Stimulated activated naive CD8-positive, alpha-beta T cell treated with anti-CD3 and anti-CD28 coated beads, Interleukin-15, Interleukin-2, amounts not matched to agents 100 U/mL and 50 U/mL, for 24 hours (primary cell): Measurements from ENCODE around the gene MGP.

Experiments
- ATAC-seq: fragments of 150-1000 bp; cut with Tn5 transposase; one replicate; pipeline ENCODE4 v1.10.0; 2021
- DNase-seq: peaks from one replicate; pipeline ENCODE4 v3.0.0; 2021

MGP gene

DNA sequence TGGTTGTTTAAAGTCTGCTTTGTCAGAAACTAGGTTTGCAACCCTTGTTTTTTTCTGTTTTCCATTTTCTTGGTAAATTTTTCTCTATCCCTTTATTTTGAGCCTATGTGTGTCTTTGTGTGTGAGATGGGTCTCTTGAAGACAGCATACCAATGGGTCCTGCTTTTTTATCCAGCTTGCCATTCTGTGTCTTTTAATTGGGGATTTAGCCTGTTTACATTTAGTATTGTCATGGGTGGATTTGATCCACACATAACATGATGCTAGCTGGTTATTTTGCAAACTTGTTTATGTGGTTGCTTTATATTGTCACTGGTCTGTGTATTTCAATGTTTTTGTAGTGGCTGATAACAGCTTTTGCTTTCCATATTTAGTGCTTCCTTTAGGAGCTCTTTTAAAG is 25.2 kb downstream of the MGP start:
- DNase-seq (no peak), ATAC-seq (no peak)

DNA sequence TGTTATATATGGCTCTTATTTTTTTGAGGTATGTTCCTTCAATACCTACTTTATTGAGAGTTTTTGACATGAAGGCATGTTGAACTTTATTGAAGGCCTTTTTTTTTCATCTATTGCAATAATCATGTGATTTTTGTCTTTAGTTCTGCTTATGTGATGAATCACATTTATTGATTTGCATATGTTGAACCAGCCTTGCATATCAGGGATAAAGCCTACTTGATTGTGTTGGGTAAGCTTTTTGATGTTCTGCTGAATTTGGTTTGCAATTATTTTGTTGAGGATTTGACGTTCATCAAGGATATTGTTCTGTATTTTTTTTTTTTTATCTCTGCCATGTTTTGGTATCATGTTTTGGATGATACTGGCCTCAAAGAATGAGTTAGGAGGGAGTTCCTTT is 27.1 kb downstream of the MGP start:
- ATAC-seq: no peak
- no peak for DNase-seq

DNA sequence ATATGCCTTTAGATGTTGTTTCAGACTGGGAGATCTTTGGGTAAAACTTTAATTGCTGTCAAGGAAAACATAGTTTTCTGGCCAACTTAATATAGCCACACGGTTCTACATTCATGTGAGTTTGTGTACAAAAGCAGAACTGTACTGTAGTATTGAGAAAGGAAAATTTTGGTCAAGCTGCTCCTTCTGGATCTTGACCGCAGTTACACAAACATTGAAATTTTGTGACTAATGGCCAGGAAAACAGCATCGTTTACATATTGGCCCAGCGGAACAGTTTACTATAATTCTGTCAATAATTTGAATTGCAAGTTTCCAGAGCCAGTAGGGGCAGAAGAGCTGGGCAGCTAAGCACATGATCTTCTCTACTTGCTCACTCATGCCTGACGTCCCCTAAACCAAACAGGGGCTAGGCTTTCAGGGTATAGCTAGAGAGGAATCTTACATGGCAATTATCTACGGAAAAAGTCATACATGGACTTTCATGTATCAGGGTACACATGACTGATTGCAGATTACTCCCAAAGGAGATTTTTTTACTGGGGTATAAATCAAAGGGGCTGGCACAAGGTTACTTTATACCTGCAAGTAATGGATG is 31.0 kb downstream of the MGP start:
- ATAC-seq: no peak

DNA sequence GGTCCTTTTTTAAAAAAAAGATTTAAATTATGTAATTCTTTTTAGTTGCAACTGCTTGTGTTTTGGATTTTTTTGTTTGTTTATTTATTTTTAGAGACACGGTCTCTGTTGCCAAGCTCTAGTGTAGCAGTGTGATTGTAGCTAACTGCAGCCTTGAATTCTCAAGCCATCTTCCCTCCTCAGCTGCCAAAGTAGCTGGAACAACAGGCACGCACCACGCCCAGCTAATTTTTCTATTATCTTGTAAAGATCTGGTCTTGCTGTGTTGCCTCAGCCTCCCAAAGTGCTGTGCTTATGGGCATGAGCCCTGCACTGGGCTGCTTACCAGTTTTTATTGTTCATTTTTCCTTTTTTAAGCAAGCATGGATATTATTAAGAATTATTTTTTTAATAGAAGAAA is 31.7 kb downstream of the MGP start:
- no peak for ATAC-seq
- no peak for DNase-seq

More for the DNA sequence above, 31.0 kb downstream of the MGP start:
- no peak for DNase-seq

DNA sequence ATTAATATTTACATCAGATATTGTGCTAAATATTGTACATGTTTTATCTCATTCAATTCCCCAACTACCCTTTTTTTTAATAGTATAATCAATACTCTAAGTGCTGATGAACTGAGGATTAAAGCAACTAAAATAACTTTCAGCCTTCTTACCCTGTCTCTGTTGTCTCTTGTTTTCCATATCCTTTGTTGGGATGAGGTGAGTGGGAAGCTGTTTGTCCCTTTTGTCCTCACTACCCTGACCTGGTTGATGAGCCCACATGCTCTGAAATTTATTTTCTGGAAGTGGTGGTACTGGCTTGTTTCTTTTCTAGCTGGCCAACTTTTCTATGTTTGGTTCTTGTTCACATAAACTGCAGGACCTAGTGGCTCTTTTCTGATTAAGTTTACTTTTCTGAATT is 32.8 kb downstream of the MGP start:
- no peak for DNase-seq
- ATAC-seq: no peak

DNA sequence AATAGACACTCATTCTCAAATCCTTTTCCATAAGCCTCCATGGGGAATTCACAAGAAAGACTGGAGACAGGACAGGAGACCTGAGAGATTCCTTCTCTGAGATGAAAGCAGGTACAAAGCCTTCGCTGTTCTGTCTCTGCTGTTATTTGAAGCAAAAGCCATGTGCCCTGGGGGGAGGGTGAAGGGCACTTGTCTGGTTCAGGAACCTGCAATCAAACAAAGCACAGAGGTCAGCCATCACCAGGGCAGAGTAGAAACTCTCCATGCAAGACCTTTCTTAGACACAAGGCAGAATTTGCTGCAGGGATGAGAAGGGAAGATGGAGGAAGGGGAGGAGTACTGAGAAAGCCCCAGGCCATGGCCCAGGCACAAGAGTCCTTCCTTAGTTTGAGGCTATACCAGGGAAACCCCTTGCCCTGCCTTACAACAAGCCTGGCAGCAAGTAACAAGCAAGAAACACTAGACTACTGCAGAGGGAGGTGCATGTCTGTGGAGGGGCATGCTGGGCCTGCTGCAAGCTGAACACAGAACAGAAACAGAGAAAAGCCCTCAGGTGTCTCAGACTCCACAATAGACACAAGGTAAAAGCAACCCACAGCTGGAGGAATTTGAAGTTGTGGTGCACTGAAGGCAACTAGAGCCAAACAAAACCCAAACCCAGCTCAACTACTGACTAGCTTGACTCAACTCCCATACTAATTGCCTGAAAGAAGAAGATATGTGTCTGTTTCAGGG is 34.6 kb downstream of the MGP start:
- ATAC-seq (no peak), DNase-seq (no peak)

DNA sequence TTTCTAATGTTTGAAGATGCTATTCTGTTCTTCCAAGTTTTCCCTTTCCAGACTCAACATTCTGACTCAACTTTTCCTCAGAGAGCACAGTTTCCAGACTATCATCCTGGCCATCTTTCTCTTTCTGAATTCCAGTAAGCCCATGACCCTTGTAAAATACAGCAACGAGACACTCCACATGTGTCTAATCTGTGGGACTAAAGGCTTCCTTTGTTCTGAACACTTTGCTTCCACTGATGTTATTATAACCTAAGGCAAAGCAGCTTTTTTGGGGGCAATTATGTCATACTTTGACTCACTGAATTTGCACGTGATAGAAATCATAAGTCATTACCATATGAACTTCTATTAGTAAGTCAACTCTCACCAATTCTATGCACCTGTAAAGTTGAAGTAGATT is 36.0 kb downstream of the MGP start:
- no peak for DNase-seq
- no peak for ATAC-seq

DNA sequence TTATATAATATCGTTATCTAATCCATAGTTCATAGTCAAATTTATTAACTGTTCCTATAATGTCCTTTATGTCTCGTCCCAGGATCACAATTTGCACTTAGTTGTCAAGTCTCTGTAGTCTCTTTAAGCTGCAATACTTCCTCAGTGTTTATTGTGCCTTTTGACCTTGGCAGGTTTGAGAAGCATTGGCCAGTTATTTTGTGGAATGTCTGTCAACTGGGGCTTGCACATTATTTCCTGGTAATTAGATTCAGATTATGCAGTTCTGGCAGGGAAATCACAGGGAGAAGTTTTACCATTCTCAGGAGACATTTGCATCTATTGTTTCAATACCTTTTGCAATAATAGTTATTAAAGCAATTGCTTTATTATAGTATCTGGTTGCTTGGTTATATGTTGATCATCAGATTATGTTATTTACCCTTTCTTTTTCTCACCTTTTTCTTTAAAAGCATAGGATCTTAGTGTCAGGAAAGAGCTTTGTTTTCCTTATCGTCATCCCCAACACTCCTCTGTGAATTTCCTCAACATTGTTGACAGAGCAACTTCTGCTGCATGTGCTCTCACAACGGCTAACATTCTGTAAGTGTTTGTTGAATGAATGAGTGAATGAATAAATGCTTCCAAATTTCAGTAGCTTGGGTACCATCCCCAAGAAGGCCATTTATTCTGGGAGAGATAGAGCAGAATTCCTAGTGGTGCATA is 38.6 kb downstream of the MGP start:
- no peak for DNase-seq
- no peak for ATAC-seq

DNA sequence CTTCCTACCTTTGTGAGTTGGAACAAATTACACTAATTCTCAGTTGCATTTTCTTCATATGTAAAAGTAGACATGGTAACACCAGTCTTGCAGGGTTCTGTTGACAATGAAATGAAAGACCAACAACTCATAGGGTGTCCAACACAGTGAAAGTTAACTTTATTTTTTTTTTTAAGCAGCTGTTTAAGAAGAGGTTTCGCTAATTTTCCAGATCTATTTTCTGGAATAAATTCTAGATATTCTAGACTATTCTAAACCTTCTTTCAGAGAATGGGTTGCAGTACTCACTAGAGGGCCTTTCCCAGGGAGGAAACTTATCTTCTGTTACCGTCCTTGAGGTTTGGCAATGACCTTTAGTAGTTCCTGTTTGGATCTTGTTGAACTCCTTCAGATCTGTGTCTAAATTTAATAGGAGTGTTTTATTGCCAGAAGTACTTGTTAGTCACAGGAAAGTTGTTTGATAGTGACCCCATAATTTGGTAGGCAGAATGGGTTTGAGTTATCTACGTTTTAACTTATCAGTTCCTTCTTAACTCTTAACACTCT is 39.5 kb downstream of the MGP start:
- ATAC-seq (peak; percentile 32), DNase-seq (no peak)

DNA sequence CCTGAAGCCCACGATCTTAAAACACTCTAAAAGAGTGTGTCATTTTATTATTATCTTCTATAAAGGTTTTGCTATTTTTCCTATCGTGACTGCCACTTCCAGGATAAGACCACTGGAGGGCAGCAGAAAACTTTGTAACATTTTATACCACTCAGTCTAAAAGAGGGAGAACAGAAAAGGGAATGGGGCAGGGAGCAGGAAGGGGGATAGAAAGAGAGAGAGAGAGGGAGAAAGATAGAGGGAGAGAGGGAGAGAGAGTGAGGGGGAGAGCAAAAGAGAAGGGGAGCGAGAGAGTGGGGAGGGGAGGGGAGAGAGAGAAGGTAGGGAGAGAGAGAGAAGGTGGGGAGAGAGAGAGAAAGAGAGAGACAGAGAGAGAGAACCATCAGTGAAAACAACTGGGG is 40.3 kb downstream of the MGP start:
- ATAC-seq: peak; percentile 72

DNA sequence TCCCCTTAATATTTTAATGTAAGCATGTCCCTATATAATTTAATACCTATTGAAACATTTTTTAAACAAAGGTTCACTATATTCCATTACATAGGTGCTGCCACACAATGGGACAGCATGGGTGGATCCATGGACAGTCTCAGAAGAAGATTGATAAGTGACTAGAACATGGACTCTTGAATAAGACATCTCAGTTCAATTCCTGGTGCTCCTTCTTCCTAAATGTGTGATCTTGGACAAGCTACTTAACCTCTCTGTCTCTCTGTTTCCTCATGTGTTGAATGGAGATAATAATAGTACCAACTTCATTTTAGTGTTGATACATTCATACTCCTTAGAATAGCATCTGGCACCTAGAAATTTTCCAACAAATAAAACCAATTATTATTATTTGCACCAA is 41.3 kb downstream of the MGP start:
- ATAC-seq: no peak
- no peak for DNase-seq

More for the DNA sequence above, 40.3 kb downstream of the MGP start:
- DNase-seq: peak; percentile 32

DNA sequence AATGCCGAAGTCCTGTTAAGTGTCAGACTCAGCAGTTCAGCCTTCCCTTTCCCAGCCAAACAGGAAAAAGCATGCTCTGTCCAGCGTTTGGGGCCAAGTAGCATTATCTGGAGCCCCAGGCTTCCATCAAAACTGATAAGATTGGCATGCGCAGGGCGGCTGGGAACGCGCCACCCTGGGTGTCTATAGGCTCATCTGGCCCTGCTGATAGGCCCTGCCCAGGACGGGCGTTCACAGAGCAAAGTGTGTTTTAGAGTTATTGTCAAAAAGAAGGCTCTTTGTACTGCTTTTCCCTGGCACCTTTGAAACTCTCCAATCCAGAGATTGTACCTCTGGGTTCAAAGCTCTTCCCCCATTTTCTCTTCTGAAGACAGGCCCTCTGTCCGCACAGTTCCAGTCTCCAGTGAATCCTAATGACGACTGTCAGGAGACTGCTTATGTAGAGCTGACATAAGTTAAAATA is 42.2 kb downstream of the MGP start, which contains the start of gene ART4:
Gene ART4, minus strand, starts transcription at position 102 of the 463 bp plus-strand sequence. CDS start 413 bp downstream, outside the sequence.
- ATAC-seq (no peak), DNase-seq (no peak)

DNA sequence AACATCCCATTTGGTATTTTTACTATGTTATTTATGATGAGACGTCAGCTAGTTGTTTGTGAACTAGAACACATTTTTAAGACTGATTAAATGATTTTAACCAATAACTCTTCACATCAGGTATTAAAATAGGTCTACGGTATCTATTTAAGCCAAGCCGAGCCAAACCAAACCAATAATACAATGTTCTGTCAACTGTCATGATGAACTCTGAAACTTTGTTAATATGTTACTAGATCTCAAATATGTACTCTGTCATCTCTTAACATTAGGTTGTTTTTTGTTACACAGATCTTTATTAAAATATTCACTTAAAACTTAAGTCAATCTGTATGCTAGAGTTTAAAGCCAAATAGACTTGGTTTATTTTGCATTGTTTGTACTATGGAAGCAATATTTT is 43.3 kb downstream of the MGP start:
- no peak for ATAC-seq

DNA sequence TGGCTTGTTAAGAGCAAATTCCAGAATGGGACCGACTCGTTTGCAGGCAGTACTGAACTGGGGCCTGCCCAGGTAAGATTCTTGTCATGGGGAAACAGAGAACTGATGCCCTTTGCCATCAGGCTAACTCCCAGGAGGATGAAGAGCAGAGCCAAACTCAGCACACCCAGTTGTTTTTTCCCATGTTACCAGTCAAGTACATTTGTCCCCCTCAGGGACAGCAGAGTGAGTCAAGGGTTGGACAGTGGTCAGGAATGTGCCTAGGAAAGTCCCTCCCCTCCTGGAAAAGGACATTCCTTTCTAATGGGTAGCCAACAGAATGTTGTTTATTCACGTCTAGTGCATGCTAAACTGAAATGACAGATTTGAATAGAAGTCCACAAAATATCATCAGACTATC is 43.9 kb downstream of the MGP start:
- no peak for ATAC-seq
- DNase-seq: no peak

More for the DNA sequence above, 43.3 kb downstream of the MGP start:
- DNase-seq: no peak

DNA sequence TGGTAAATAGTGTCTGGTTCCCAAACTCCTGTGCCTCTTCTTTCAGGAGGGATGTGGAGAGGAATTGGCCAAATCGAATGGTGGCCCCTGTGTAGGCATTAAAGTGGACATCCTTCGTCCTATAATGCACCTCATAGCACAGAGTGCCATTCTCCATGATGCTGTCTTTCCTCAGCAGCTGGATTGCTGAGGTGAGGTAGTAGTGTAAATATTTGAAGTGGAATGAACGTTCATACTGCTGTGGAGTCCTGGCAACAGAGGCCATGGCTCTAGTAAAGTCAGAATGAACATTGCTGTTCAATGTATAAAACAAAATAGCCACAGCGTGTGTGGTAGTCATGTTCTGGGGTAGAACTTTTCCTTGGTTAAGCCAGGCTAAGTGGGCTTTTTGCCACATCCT is 45.0 kb downstream of the MGP start:
- no peak for ATAC-seq
- no peak for DNase-seq

DNA sequence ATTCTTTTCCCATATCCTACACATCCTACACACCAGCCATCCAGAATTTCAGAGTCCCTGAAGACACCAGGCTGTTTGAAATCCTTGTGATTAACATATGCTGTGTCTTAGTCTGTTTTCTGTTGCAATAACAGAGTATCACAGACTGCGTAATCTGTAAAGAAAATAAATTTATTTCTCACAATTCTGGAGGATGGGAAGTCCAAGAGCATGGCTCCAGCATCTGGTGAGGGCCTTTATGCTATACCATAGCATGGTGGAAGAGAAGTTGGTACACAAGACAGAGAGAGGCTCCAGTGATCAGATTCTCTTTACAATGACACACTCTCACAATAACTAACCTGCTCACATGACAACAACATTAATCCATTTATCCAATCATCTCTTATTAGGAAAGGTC is 46.4 kb downstream of the MGP start:
- DNase-seq: no peak
- ATAC-seq: no peak

DNA sequence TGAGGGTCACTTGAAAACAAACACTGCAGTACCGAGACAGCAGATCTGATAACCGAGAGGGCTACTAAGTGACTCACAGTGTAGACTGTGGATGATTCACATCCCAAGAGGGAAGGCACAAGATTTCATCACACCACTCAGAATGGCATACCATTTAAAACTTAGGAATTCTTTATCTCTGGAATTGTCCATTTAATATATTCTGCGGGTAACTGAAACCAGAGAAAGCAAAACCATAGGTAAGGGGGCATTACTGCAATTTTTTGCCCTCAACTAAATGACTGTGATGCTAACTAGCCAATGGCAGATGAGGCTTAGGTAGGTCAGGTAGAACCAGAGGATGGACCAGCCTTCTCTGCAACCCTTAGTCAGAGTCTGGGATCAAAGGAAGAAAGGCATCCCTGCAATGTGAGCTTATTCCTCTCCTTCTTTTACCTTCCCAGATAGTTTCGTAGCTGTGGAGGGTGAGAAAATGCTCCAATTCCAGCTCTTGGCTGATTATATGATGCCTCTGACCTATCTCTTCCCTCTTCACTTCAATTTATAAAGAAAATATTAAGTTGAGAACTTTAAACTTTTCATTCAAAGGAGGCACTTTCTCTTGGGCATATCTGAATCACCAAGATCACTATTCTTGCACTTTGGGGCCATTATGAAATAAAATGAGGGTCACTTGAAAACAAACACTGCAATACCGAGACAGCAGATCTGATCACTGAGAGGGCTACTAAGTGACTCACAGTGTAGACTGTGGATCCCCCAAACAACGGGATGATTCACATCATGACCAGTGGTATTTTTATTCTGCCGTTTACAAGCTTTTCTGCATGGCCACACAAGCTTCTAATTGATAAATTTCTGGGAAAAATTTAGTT is 49.1 kb downstream of the MGP start:
- ATAC-seq: no peak

DNA sequence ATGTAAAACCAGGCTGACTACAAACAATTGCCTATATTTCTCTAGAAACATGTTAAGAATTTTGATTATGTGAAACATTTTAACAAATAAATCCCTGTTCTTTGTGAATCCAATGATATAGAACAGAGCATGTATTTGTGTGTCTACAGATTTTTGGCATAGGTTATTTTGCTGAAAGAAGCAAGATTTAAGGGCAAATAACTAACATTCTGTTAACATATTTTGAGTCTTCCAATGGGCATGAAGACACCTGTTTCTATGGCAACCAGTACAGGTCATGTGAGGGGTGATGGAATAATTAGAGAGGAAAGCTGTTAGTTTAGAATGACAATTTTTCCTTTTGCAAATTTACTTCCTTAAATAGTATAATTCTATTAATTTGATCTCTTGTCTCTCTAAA is 51.1 kb downstream of the MGP start:
- ATAC-seq (no peak), DNase-seq (no peak)

More for the DNA sequence above, 49.1 kb downstream of the MGP start:
- no peak for DNase-seq

DNA sequence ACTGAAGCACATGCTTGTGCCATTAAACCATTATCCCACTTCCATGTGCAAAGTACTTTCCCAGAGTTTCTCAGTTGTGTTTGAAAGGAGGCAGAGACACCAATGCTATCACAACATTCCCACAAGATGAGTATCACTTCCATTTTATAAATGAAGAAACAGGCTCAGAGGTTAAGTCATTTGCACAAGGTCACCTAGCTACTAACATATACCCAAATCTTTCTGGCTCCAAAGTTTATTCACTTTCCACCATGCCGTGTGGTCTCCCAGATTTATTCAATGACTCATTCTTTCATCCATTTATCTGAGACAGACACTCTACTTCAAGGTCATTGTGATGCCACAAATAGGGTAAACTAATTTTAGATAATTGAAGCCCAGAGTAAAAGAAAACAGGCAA is 51.7 kb downstream of the MGP start:
- ATAC-seq: no peak
- no peak for DNase-seq

DNA sequence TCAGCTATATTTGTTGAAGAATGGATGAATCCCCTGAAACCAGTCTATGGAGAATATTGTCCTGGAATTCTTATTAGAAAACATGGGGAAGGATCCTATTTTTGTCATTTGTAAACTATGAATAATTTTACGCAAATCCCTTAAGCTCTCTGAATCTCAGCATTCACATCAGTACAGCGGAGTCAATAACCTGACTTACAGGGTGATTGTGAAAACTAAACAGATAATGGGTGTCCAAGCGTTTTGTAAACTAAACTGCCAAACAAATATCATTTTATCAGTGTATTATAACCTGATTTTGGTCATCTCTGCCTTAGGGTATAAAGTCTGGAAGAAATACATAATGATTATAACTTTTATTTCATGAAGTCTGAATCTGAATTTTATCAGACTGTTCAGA is 52.3 kb downstream of the MGP start:
- DNase-seq: no peak
- ATAC-seq: no peak
